H9 (cell line): ENCODE measurements around the gene SRRM3. TPM values are rescaled to one million over a fixed set of nuclear protein-coding genes. Genes with fewer than 3 reads are reported as not detected.

Experiments used
- DNase-seq: peaks from one replicate; pipeline ENCODE4 v3.0.0-alpha.2; 2017
- H2AFZ ChIP-seq: one replicate; pipeline ENCODE4 v1.6.1; 2013; ENCODE audit warnings: mild to moderate bottlenecking, low read length, control low read depth, moderate library complexity
- H2AK5ac ChIP-seq: 2 replicates; pipeline ENCODE4 v1.6.1; 2013; ENCODE audit warnings: low read length, control low read depth, mixed read lengths; ENCODE audit not compliant: insufficient read length
- H2BK120ac ChIP-seq: one replicate; pipeline ENCODE4 v1.6.1; 2013; ENCODE audit warnings: low read depth, mild to moderate bottlenecking, low read length, control low read depth, inconsistent platforms; ENCODE audit not compliant: poor library complexity, severe bottlenecking
- H2BK12ac ChIP-seq: 2 replicates; pipeline ENCODE4 v1.6.1; 2013; ENCODE audit warnings: low read length, control low read depth, mixed read lengths, low read depth; ENCODE audit not compliant: insufficient read length
- H2BK15ac ChIP-seq: 2 replicates; pipeline ENCODE4 v1.6.1; 2013; ENCODE audit warnings: low read depth, low read length, control low read depth
- H2BK20ac ChIP-seq: one replicate; pipeline ENCODE4 v1.6.1; 2013; ENCODE audit warnings: low read depth, mild to moderate bottlenecking, low read length, control low read depth, inconsistent platforms; ENCODE audit not compliant: poor library complexity, severe bottlenecking
- H2BK5ac ChIP-seq: 2 replicates; pipeline ENCODE4 v1.6.1; 2013; ENCODE audit warnings: low read length, control low read depth, mixed read lengths; ENCODE audit not compliant: insufficient read length
- H3K14ac ChIP-seq: 2 replicates; pipeline ENCODE4 v1.6.1; 2013; ENCODE audit warnings: low read length, control low read depth; ENCODE audit not compliant: insufficient read depth
- H3K18ac ChIP-seq: 2 replicates; pipeline ENCODE4 v1.6.1; 2013; ENCODE audit warnings: low read depth, mild to moderate bottlenecking, mixed read lengths, low read length, control low read depth; ENCODE audit not compliant: insufficient read length
- H3K23ac ChIP-seq: 2 replicates; pipeline ENCODE4 v1.6.1; 2013; ENCODE audit warnings: low read length, control low read depth, mixed read lengths, low read depth; ENCODE audit not compliant: insufficient read length
- H3K23me2 ChIP-seq: 2 replicates; pipeline ENCODE4 v1.6.1; 2013; ENCODE audit warnings: low read depth, mild to moderate bottlenecking, mixed read lengths, low read length, control low read depth; ENCODE audit not compliant: insufficient read length, poor library complexity, severe bottlenecking
- H3K27ac ChIP-seq: 2 replicates; pipeline ENCODE4 v1.5.1; 2013; ENCODE audit warnings: low read length, control low read depth, mixed read lengths, low read depth; ENCODE audit not compliant: insufficient read length
- H3K27me3 ChIP-seq: 2 replicates; pipeline ENCODE4 v1.6.1; 2013; ENCODE audit warnings: low read length, control low read depth, inconsistent platforms; ENCODE audit not compliant: insufficient read depth
- H3K4ac ChIP-seq: 2 replicates; pipeline ENCODE4 v1.6.1; 2013; ENCODE audit warnings: low read depth, mild to moderate bottlenecking, control low read depth, inconsistent platforms, low read length, moderate library complexity
- H3K4me1 ChIP-seq: 2 replicates; pipeline ENCODE4 v1.6.1; 2013; ENCODE audit warnings: low read length, control low read depth, inconsistent platforms; ENCODE audit not compliant: insufficient read depth
- H3K4me2 ChIP-seq: 2 replicates; pipeline ENCODE4 v1.6.1; 2013; ENCODE audit warnings: low read length, control low read depth, mixed read lengths; ENCODE audit not compliant: insufficient read length, insufficient read depth
- H3K56ac ChIP-seq: 2 replicates; pipeline ENCODE4 v1.6.1; 2013; ENCODE audit warnings: low read depth, mild to moderate bottlenecking, mixed read lengths, low read length, control low read depth; ENCODE audit not compliant: insufficient read length
- H3K79me1 ChIP-seq: 2 replicates; pipeline ENCODE4 v1.6.1; 2013; ENCODE audit warnings: low read depth, mild to moderate bottlenecking, moderate library complexity, low read length, control low read depth, inconsistent platforms; ENCODE audit not compliant: insufficient read depth, poor library complexity, severe bottlenecking
- H3K79me2 ChIP-seq: 2 replicates; pipeline ENCODE4 v1.6.1; 2013; ENCODE audit warnings: low read length, control low read depth, inconsistent platforms; ENCODE audit not compliant: insufficient read depth
- H3K9ac ChIP-seq: 2 replicates; pipeline ENCODE4 v1.6.1; 2013; ENCODE audit warnings: low read length, control low read depth, mixed read lengths; ENCODE audit not compliant: insufficient read length; ENCODE audit errors: extremely low read depth
- H3K9me3 ChIP-seq: one replicate; pipeline ENCODE4 v1.6.1; 2013; ENCODE audit warnings: low read depth, low read length, inconsistent platforms; ENCODE audit not compliant: control insufficient read depth
- H3T11ph ChIP-seq: one replicate; pipeline ENCODE4 v1.6.1; 2013; ENCODE audit warnings: mild to moderate bottlenecking, low read length, control low read depth, inconsistent platforms
- H4K20me1 ChIP-seq: one replicate; pipeline ENCODE4 v1.6.1; 2013; ENCODE audit not compliant: control insufficient read depth, insufficient read length, insufficient read depth
- H4K5ac ChIP-seq: 2 replicates; pipeline ENCODE4 v1.6.1; 2013; ENCODE audit warnings: low read depth, mild to moderate bottlenecking, mixed read lengths, low read length, control low read depth; ENCODE audit not compliant: insufficient read length
- H4K8ac ChIP-seq: replicated peaks from 2 replicates; pipeline ENCODE4 v1.6.1; 2013; ENCODE audit warnings: low read length, control low read depth, mixed read lengths, low read depth; ENCODE audit not compliant: insufficient read length
- H4K91ac ChIP-seq: 2 replicates; pipeline ENCODE4 v1.6.1; 2013; ENCODE audit warnings: low read depth, mild to moderate bottlenecking, moderate library complexity, mixed read lengths, low read length, control low read depth; ENCODE audit not compliant: insufficient read length
- H3K27ac Mint-ChIP-seq, 3 experiments: 2 replicates in 2 of 3; 3 replicates in 1 of 3; pipeline ENCODE4 v1.8.0; 2020 to 2021; ENCODE audit warnings: mixed read lengths in 3 of 3, mild to moderate bottlenecking in 1 of 3, moderate library complexity in 1 of 3
- H3K27me3 Mint-ChIP-seq: 2 replicates; pipeline ENCODE4 v1.8.0; 2021; ENCODE audit warnings: low read depth, mild to moderate bottlenecking, moderate library complexity, mixed read lengths
- H3K36me3 Mint-ChIP-seq, 3 experiments: 2 replicates in 2 of 3; 3 replicates in 1 of 3; pipeline ENCODE4 v1.8.0; 2020 to 2021; ENCODE audit warnings: low read depth in 3 of 3, mixed read lengths in 3 of 3; ENCODE audit not compliant: insufficient read depth in 1 of 3
- H3K4me1 Mint-ChIP-seq, 2 experiments: 2 replicates each; pipeline ENCODE4 v1.8.0; 2020; ENCODE audit warnings: mixed read lengths in 2 of 2
- H3K4me3 Mint-ChIP-seq, 2 experiments: 2 replicates in 1 of 2; 3 replicates in 1 of 2; pipeline ENCODE4 v1.8.0; 2020 to 2021; ENCODE audit warnings: mild to moderate bottlenecking in 2 of 2, mixed read lengths in 2 of 2, moderate library complexity in 1 of 2
- H3K9me3 Mint-ChIP-seq, 2 experiments: 2 replicates in 1 of 2; 3 replicates in 1 of 2; pipeline ENCODE4 v1.8.0; 2020; ENCODE audit warnings: mild to moderate bottlenecking in 2 of 2, mixed read lengths in 2 of 2, moderate library complexity in 1 of 2
- CTCF ChIP-seq: fragments of 200-600 bp; sonication (generic); conservative IDR thresholded peaks from 3 replicates; pipeline ENCODE4 v1.8.0; 2021; ENCODE audit warnings: antibody characterized with exemption, mild to moderate bottlenecking
- WGBS: extraction: QIAGEN DNeasy Blood & Tissue Kit; methylation state at CpG from one replicate; pipeline ENCODE4 v1.1.7; 2013; ENCODE audit warnings: missing lambda C conversion rate, low lambda C conversion rate, mixed read lengths; ENCODE audit not compliant: insufficient read length; ENCODE audit errors: extremely low coverage; 5-methylcytosine and 5-hydroxymethylcytosine counted together
- total RNA-seq: library from RNA; stranded (reverse); gene quantifications from 2 replicates; pipeline ENCODE4 v1.2.1, GENCODE V29; 2021

SRRM3 gene
- total RNA-seq, 1 experiment from 2014 or later, result 11.0 TPM

GRCh38 chr7:76330261-76330660 lies 128.6 kb downstream of the SRRM3 start:
- no peaks in the 10 kb centered on the region for H4K20me1 ChIP-seq
- no peaks in the 10 kb centered on the region for H3K27me3 Mint-ChIP-seq
- TF ChIP-seq CTCF, result no peak

More at GRCh38 chr7:76330261-76330660, 128.6 kb downstream of the SRRM3 start:
- H3K9me3 ChIP-seq, result no peaks in the 10 kb centered on the region
- no CpG with 5 or more reads among the region's 4 CpGs for WGBS
- H2BK12ac ChIP-seq, result no peak overlapping the region
- no peak overlapping the region for H3K27ac ChIP-seq
- no peak overlapping the region for H3K4me2 ChIP-seq
- H3K56ac ChIP-seq, result no peak overlapping the region
- Mint-ChIP-seq H3K4me3 (no peak overlapping the region), H3K36me3 (peaks cover 37 to 69% (median 60%) of the 10 kb centered on the region in 3 experiments; a peak in 6 of 7 replicates), H3K4me1 (peaks cover 3 to 11% of the 10 kb centered on the region in 2 experiments; a peak in 2 of 4 replicates), H3K9me3 (no peaks in the 10 kb centered on the region), H3K27ac (peak overlapping the region in 2 of 3 experiments; percentile 26 to 46; a peak in 3 of 7 replicates)
- no peak overlapping the region for H2BK15ac ChIP-seq
- H3T11ph ChIP-seq, result no peak overlapping the region
- no peak overlapping the region for H4K91ac ChIP-seq
- no peak overlapping the region for H2AK5ac ChIP-seq
- no peak for DNase-seq
- no peak overlapping the region for H3K14ac ChIP-seq
- H2AFZ ChIP-seq, result no peak overlapping the region
- peaks cover 41% of the 10 kb centered on the region; the same call in 1 of the 2 replicates for H3K79me2 ChIP-seq
- no peak overlapping the region for H3K4ac ChIP-seq
- no peak overlapping the region for H3K18ac ChIP-seq
- no peak overlapping the region for H4K5ac ChIP-seq
- H2BK120ac ChIP-seq, result no peak overlapping the region
- no peak overlapping the region for H3K23ac ChIP-seq
- peaks cover 7% of the 10 kb centered on the region for H3K79me1 ChIP-seq
- H4K8ac ChIP-seq, result no peak overlapping the region
- no peaks in the 10 kb centered on the region for H3K27me3 ChIP-seq
- no peak overlapping the region for H3K9ac ChIP-seq
- no peak overlapping the region for H2BK20ac ChIP-seq
- no peaks in the 10 kb centered on the region for H3K23me2 ChIP-seq
- H3K4me1 ChIP-seq, result no peaks in the 10 kb centered on the region; the same call in 1 of the 2 replicates
- no peak overlapping the region for H2BK5ac ChIP-seq
